DOHH2 (cell line): ENCODE results near the gene MANEA.
"Not testable (repeated sequence)": the region's sequence is repeated elsewhere in the genome, so short reads cannot be mapped to it uniquely, and the experiment has no call there.

ENCODE experiments used
- H3F3A ChIP-seq: fragments of 200-600 bp; sonication (generic), shearing (Covaris generic); 2 replicates; pipeline ENCODE4 v1.6.0; 2016; ENCODE audit warnings: antibody characterized with exemption, mild to moderate bottlenecking; ENCODE audit not compliant: control insufficient read depth, insufficient read depth
- H3K27ac ChIP-seq: fragments of 200-600 bp; sonication (generic); 2 replicates; pipeline ENCODE4 v1.5.1; 2014; ENCODE audit warnings: low read depth, mild to moderate bottlenecking, low read length, moderate library complexity
- H3K27me3 ChIP-seq: fragments of 200-600 bp; sonication (generic); 2 replicates; pipeline ENCODE4 v1.6.1; 2014; ENCODE audit warnings: mild to moderate bottlenecking, low read length, mixed read lengths; ENCODE audit not compliant: control insufficient read depth
- H3K36me3 ChIP-seq: fragments of 200-600 bp; sonication (generic); 2 replicates; pipeline ENCODE4 v1.6.1; 2014; ENCODE audit warnings: mild to moderate bottlenecking, low read length, moderate library complexity, mixed read lengths; ENCODE audit not compliant: control insufficient read depth
- H3K4me1 ChIP-seq: fragments of 200-600 bp; sonication (generic); 2 replicates; pipeline ENCODE4 v1.6.1; 2014; ENCODE audit warnings: mild to moderate bottlenecking, low read length, mixed read lengths; ENCODE audit not compliant: control insufficient read depth
- H3K4me2 ChIP-seq: fragments of 200-600 bp; sonication (generic); 2 replicates; pipeline ENCODE4 v1.6.0; 2014; ENCODE audit warnings: mild to moderate bottlenecking, low read length, moderate library complexity
- H3K4me3 ChIP-seq: fragments of 200-600 bp; sonication (generic); 2 replicates; pipeline ENCODE4 v1.5.1; 2014; ENCODE audit warnings: mild to moderate bottlenecking, low read length, mixed read lengths
- H3K79me2 ChIP-seq: fragments of 200-600 bp; sonication (generic); 2 replicates; pipeline ENCODE4 v1.6.1; 2014; ENCODE audit warnings: mild to moderate bottlenecking, low read length, mixed read lengths; ENCODE audit not compliant: control insufficient read depth
- H3K9me2 ChIP-seq: fragments of 200-600 bp; sonication (generic); replicated peaks from 2 replicates; pipeline ENCODE4 v1.6.1; 2014; ENCODE audit warnings: mild to moderate bottlenecking, low read length, mixed read lengths; ENCODE audit not compliant: control insufficient read depth
- H3K9me3 ChIP-seq: fragments of 200-600 bp; sonication (generic); 2 replicates; pipeline ENCODE4 v1.6.1; 2014; ENCODE audit warnings: antibody characterized with exemption, low read length, mixed read lengths; ENCODE audit not compliant: control insufficient read depth, insufficient read depth
- H4K20me1 ChIP-seq: fragments of 200-600 bp; sonication (generic); 2 replicates; pipeline ENCODE4 v1.6.0; 2014; ENCODE audit warnings: low read depth, mild to moderate bottlenecking, antibody characterized with exemption, low read length, moderate library complexity; ENCODE audit not compliant: control insufficient read depth, insufficient read depth
- CTCF ChIP-seq: fragments of 200-600 bp; sonication (generic); IDR thresholded peaks from one replicate; pipeline ENCODE4 v1.5.1; 2014; ENCODE audit warnings: antibody characterized with exemption, mild to moderate bottlenecking, low read depth, low read length; ENCODE audit not compliant: poor library complexity, severe bottlenecking
- EZH2phosphoT487 ChIP-seq: fragments of 200-600 bp; sonication (generic); IDR thresholded peaks from 2 replicates; pipeline ENCODE4 v1.6.1; 2017; ENCODE audit warnings: borderline replicate concordance, mild to moderate bottlenecking, antibody characterized with exemption, low read length, moderate library complexity, mixed read lengths

MANEA gene

GRCh38 chr6:95548188-95548786, 29.0 kb upstream of the MANEA start:
- no peaks in the 10 kb centered on the region for H3K9me2 ChIP-seq
- TF ChIP-seq EZH2phosphoT487 (no peak), CTCF (no peak)
- no peak overlapping the region for H3K4me3 ChIP-seq
- H3F3A ChIP-seq, result no peaks in the 10 kb centered on the region
- H3K4me2 ChIP-seq, result no peak overlapping the region
- no peaks in the 10 kb centered on the region for H3K9me3 ChIP-seq
- no peaks in the 10 kb centered on the region for H3K4me1 ChIP-seq
- no peak overlapping the region for H3K27ac ChIP-seq
- H3K79me2 ChIP-seq, result no peaks in the 10 kb centered on the region
- H4K20me1 ChIP-seq, result no peaks in the 10 kb centered on the region
- no peaks in the 10 kb centered on the region for H3K36me3 ChIP-seq
- H3K27me3 ChIP-seq, result peaks cover 6% of the 10 kb centered on the region; the same call in 1 of the 2 replicates

GRCh38 chr6:95551678-95552324, 25.5 kb upstream of the MANEA start:
- TF ChIP-seq EZH2phosphoT487 (no peak), CTCF (no peak)
- peaks cover 6% of the 10 kb centered on the region; the same call in 1 of the 2 replicates for H3K27me3 ChIP-seq
- no peaks in the 10 kb centered on the region for H4K20me1 ChIP-seq
- no peaks in the 10 kb centered on the region for H3F3A ChIP-seq
- H3K9me2 ChIP-seq, result no peaks in the 10 kb centered on the region
- no peaks in the 10 kb centered on the region for H3K36me3 ChIP-seq
- no peak overlapping the region for H3K4me3 ChIP-seq
- no peak overlapping the region for H3K27ac ChIP-seq
- H3K9me3 ChIP-seq, result no peaks in the 10 kb centered on the region
- H3K4me1 ChIP-seq, result no peaks in the 10 kb centered on the region
- H3K79me2 ChIP-seq, result no peaks in the 10 kb centered on the region
- H3K4me2 ChIP-seq, result no peak overlapping the region

GRCh38 chr6:95553880-95554279, 23.5 kb upstream of the MANEA start:
- no peak overlapping the region for H3K4me3 ChIP-seq
- H3K79me2 ChIP-seq, result no peaks in the 10 kb centered on the region
- H3K9me2 ChIP-seq, result no peaks in the 10 kb centered on the region
- H3K27ac ChIP-seq, result no peak overlapping the region
- no peaks in the 10 kb centered on the region for H4K20me1 ChIP-seq
- no peak for TF ChIP-seq EZH2phosphoT487
- no peak for TF ChIP-seq CTCF
- H3K9me3 ChIP-seq, result no peaks in the 10 kb centered on the region
- no peaks in the 10 kb centered on the region for H3K36me3 ChIP-seq
- no peak overlapping the region for H3K4me2 ChIP-seq
- H3K4me1 ChIP-seq, result no peaks in the 10 kb centered on the region
- no peaks in the 10 kb centered on the region for H3F3A ChIP-seq
- peaks cover 2% of the 10 kb centered on the region; the same call in 1 of the 2 replicates for H3K27me3 ChIP-seq

GRCh38 chr6:95560956-95561355, 16.4 kb upstream of the MANEA start:
- H4K20me1 ChIP-seq, H3K9me3 ChIP-seq, H3K27me3 ChIP-seq, H3K9me2 ChIP-seq, H3F3A ChIP-seq, H3K79me2 ChIP-seq, H3K27ac ChIP-seq, H3K4me3 ChIP-seq, H3K36me3 ChIP-seq, H3K4me2 ChIP-seq, H3K4me1 ChIP-seq: not testable (repeated sequence)
